Endothelial cell of umbilical vein (primary cell): Measurements from ENCODE around the gene TMEM144. TPM values are rescaled to one million over a fixed set of nuclear protein-coding genes. Genes with fewer than 3 reads are reported as not detected.

ENCODE experiments used
- BruUV-seq: library from RNA; stranded (reverse); fragments of 400-500 nt; replicated peaks from 2 replicates; lab custom pipeline; 2021; lab: Mats Ljungman, UMichigan
- CTCF ChIA-PET: fragments of 300-600, 350-600 bp; sonication (Branson Sonifier 250); formaldehyde crosslinking; loops from one replicate; lab custom pipeline; 2021; ENCODE audit warnings: antibody characterized with exemption, inconsistent platforms; lab: Charles Lee
- POLR2A ChIA-PET: fragments of 300-600, 350-600 bp; sonication (Branson Sonifier 250); formaldehyde crosslinking; loops from one replicate; lab custom pipeline; 2021; ENCODE audit warnings: antibody characterized with exemption, inconsistent platforms; lab: Charles Lee
- DNase-seq: peaks from one replicate; pipeline ENCODE4 v3.0.0-alpha.2; 2011; ENCODE audit warnings: low read depth, low spot score
- FAIRE-seq: peaks from 2 replicates; lab custom pipeline; 2011; peaks lifted over from hg19 to GRCh38; lab: Jason Lieb, UNC
- H2AFZ ChIP-seq: 2 replicates; pipeline ENCODE4 v1.6.0; 2012; ENCODE audit warnings: low read depth, low read length, control low read depth, inconsistent platforms
- H3K27ac ChIP-seq: 2 replicates; pipeline ENCODE4 v1.5.1; 2011; ENCODE audit warnings: low read depth, mild to moderate bottlenecking, control low read depth, low read length, moderate library complexity; ENCODE audit not compliant: insufficient read depth
- H3K27me3 ChIP-seq, 2 experiments: 2 replicates each; pipeline versions ENCODE4 v1.6.0 to v1.6.1; 2011; ENCODE audit warnings: low read length in 2 of 2, mixed read lengths in 1 of 2; ENCODE audit not compliant: control insufficient read depth in 2 of 2, insufficient read depth in 2 of 2
- H3K36me3 ChIP-seq, 2 experiments: 2 replicates in 1 of 2; 3 replicates in 1 of 2; pipeline ENCODE4 v1.5.1; 2011; ENCODE audit warnings: low read length in 2 of 2, mild to moderate bottlenecking in 1 of 2, moderate library complexity in 1 of 2; ENCODE audit not compliant: control insufficient read depth in 2 of 2, insufficient read depth in 2 of 2; ENCODE audit errors: extremely low read depth in 1 of 2
- H3K4me1 ChIP-seq: 3 replicates; pipeline ENCODE4 v1.5.1; 2011; ENCODE audit warnings: mild to moderate bottlenecking, low read length; ENCODE audit not compliant: control insufficient read depth, insufficient read depth; ENCODE audit errors: extremely low read depth
- H3K4me2 ChIP-seq: 2 replicates; pipeline ENCODE4 v1.6.1; 2011; ENCODE audit warnings: low read length, control low read depth, mixed read lengths; ENCODE audit not compliant: insufficient read depth
- H3K4me3 ChIP-seq, 3 experiments: fragments of 200-600 bp in 1 of 3; sonication (generic), shearing (Covaris generic) in 1 of 3; replicated peaks in 1 of 3; 2 replicates each; pipeline ENCODE4 v1.5.1; 2011 to 2016; ENCODE audit warnings: control low read depth in 3 of 3, low read length in 3 of 3, mild to moderate bottlenecking in 2 of 3, inconsistent platforms in 1 of 3, low read depth in 1 of 3, moderate library complexity in 1 of 3; ENCODE audit not compliant: insufficient read depth in 1 of 3
- H3K79me2 ChIP-seq: 2 replicates; pipeline ENCODE4 v1.6.0; 2012; ENCODE audit warnings: low read length, inconsistent platforms; ENCODE audit not compliant: control insufficient read depth, insufficient read depth
- H3K9ac ChIP-seq: replicated peaks from 2 replicates; pipeline ENCODE3; 2011; ENCODE audit warnings: low read length, control low read depth; ENCODE audit not compliant: insufficient read depth; ENCODE audit errors: extremely low read depth
- H3K9me1 ChIP-seq: replicated peaks from 3 replicates; pipeline ENCODE4 v1.6.0; 2011; ENCODE audit warnings: mild to moderate bottlenecking, low read length; ENCODE audit not compliant: control insufficient read depth, insufficient read depth; ENCODE audit errors: extremely low read depth
- H3K9me3 ChIP-seq: replicated peaks from 2 replicates; pipeline ENCODE4 v1.5.1; 2012; ENCODE audit warnings: low read length, inconsistent platforms; ENCODE audit not compliant: control insufficient read depth, insufficient read depth
- H4K20me1 ChIP-seq: replicated peaks from 2 replicates; pipeline ENCODE3; 2011; ENCODE audit warnings: mild to moderate bottlenecking, low read length; ENCODE audit not compliant: control insufficient read depth, insufficient read depth; ENCODE audit errors: extremely low read depth
- EZH2 ChIP-seq: IDR thresholded peaks from 2 replicates; pipeline ENCODE4 v1.6.1; 2012; ENCODE audit warnings: borderline replicate concordance, low read depth, mild to moderate bottlenecking, moderate library complexity, low read length, inconsistent platforms; ENCODE audit not compliant: severe bottlenecking
- FOS ChIP-seq: IDR thresholded peaks from 2 replicates; pipeline ENCODE4 v1.6.1; 2011; ENCODE audit warnings: mild to moderate bottlenecking, low read length, moderate library complexity, borderline replicate concordance; ENCODE audit not compliant: insufficient read depth
- GATA2 ChIP-seq: IDR thresholded peaks from 2 replicates; pipeline ENCODE4 v1.7.0; 2011; ENCODE audit warnings: low read depth, mild to moderate bottlenecking, moderate library complexity, mixed read lengths, low read length; ENCODE audit not compliant: insufficient read length, insufficient read depth
- JUN ChIP-seq: IDR thresholded peaks from 2 replicates; pipeline ENCODE4 v1.6.1; 2011; ENCODE audit warnings: borderline replicate concordance, low read depth; ENCODE audit not compliant: insufficient read length, insufficient read depth
- MYC ChIP-seq: IDR thresholded peaks from one replicate; pipeline ENCODE4 v1.6.1; 2011; ENCODE audit warnings: mild to moderate bottlenecking, low read depth, low read length
- POLR2A ChIP-seq: IDR thresholded peaks from 2 replicates; pipeline ENCODE4 v1.6.1; 2012; ENCODE audit warnings: low read depth, mild to moderate bottlenecking, control low read depth, low read length
- POLR2AphosphoS5 ChIP-seq: IDR thresholded peaks from 2 replicates; pipeline ENCODE4 v1.6.1; 2012; ENCODE audit warnings: low read depth, mild to moderate bottlenecking, control low read depth, low read length, moderate library complexity; ENCODE audit not compliant: insufficient read depth
- dilution Hi-C: fragments of 300-500 bp; cut with MboI; formaldehyde crosslinking; loops from one replicate; pipeline ENCODE4 v1.15.0; 2019; ENCODE audit warnings: low sequenced_read_pairs; ENCODE audit not compliant: extremely low pct_ligation_motif_present
- intact Hi-C: fragments of 100-400 bp; cut with micrococcal nuclease; formaldehyde crosslinking; loops from one replicate; pipeline ENCODE4 v1.10.0; 2022
- polyA plus RNA-seq, 4 experiments: library from polyadenylated mRNA; depleted of rRNA in 3 of 4; stranded (reverse) in 3 of 4; unstranded in 1 of 4; fragments of >200 nt; gene quantifications; 2 replicates each; pipeline versions ENCODE4 v1.2.1 to v1.2.3, GENCODE V29; 2011 to 2012; ENCODE audit warnings: missing spikeins in 1 of 4
- total RNA-seq: library from RNA; stranded (reverse); gene quantifications from 2 replicates; pipeline ENCODE4 v1.2.3, GENCODE V29; 2021
- TF ChIP-seq, protein P1 (sequence below), 2 donors: IDR thresholded peaks; 1 replicate in 1 of 2; 2 replicates in 1 of 2; pipeline ENCODE4 v1.5.1; 2011; ENCODE audit warnings: low read length in 2 of 2, mild to moderate bottlenecking in 2 of 2, moderate library complexity in 2 of 2, control low read depth in 1 of 2, inconsistent platforms in 1 of 2, low read depth in 1 of 2; ENCODE audit not compliant: insufficient read depth in 1 of 2; ENCODE audit errors: extremely low read depth in 1 of 2
- TF ChIP-seq, protein P2 (sequence below): IDR thresholded peaks from 2 replicates; pipeline ENCODE4 v1.6.1; 2011; ENCODE audit not compliant: insufficient read depth, insufficient read length

Gene TMEM144
- total and polyA plus RNA-seq, 2 donors (not counting 3 experiments of a cell fraction or from before 2014, with no cell fraction given), result 10.5 to 23.0 TPM

DNA sequence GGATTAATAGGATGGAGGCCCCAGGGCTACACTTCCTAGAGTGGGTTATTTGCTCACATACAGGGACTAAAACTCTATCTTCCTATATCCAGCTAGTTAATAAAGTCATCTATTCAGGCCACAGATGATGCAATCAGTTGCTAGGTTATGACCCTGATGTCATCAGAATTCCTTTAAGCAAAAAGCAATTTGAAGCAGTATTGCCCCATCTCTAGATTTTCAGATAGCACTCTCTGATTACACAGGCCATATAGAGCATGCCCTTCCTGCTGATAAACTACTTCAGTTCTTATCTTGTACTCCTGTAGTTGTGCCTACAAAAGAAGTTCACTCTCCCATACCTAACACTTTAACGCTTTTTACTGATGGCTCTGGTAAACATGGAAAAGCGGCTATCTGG is 84.8 kb downstream of the TMEM144 start:
- H3K27me3 ChIP-seq, result no peaks in the 10 kb centered on the region
- FAIRE-seq (no peak), DNase-seq (no peak)
- H3K4me2 ChIP-seq, result no peak overlapping the region
- H3K79me2 ChIP-seq, result no peaks in the 10 kb centered on the region
- H3K27ac ChIP-seq, result no peak overlapping the region
- no peaks in the 10 kb centered on the region for H4K20me1 ChIP-seq
- H3K9ac ChIP-seq, result no peak overlapping the region
- intact Hi-C loops (no loop called here), dilution Hi-C loops (no loop called here)
- ChIA-PET CTCF (no interaction called here), POLR2A (no interaction called here)
- H2AFZ ChIP-seq, result no peak overlapping the region
- no TSS peak for BruUV-seq
- TF ChIP-seq FOS (no peak), MYC (no peak), GATA2 (no peak), POLR2AphosphoS5 (no peak), JUN (no peak), POLR2A (no peak), EZH2 (no peak)
- TF ChIP-seq, protein P1, sequence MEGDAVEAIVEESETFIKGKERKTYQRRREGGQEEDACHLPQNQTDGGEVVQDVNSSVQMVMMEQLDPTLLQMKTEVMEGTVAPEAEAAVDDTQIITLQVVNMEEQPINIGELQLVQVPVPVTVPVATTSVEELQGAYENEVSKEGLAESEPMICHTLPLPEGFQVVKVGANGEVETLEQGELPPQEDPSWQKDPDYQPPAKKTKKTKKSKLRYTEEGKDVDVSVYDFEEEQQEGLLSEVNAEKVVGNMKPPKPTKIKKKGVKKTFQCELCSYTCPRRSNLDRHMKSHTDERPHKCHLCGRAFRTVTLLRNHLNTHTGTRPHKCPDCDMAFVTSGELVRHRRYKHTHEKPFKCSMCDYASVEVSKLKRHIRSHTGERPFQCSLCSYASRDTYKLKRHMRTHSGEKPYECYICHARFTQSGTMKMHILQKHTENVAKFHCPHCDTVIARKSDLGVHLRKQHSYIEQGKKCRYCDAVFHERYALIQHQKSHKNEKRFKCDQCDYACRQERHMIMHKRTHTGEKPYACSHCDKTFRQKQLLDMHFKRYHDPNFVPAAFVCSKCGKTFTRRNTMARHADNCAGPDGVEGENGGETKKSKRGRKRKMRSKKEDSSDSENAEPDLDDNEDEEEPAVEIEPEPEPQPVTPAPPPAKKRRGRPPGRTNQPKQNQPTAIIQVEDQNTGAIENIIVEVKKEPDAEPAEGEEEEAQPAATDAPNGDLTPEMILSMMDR (IDR thresholded peaks at IDR 0.05; ENCODE audit: extremely low read depth in 1 of 2, insufficient read depth in 1 of 2, low read depth in 1 of 2, low read length in 2 of 2), result no peak
- TF ChIP-seq, protein P2, sequence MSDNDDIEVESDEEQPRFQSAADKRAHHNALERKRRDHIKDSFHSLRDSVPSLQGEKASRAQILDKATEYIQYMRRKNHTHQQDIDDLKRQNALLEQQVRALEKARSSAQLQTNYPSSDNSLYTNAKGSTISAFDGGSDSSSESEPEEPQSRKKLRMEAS, result no peak
- H3K4me3 ChIP-seq, result no peak overlapping the region
- H3K4me1 ChIP-seq, result peaks cover 2% of the 10 kb centered on the region
- H3K36me3 ChIP-seq, result no peaks in the 10 kb centered on the region
- no peaks in the 10 kb centered on the region for H3K9me1 ChIP-seq
- H3K9me3 ChIP-seq, result no peaks in the 10 kb centered on the region
